NCI-H345 treated with DMSO at 0.1 percent for 48 hours (cell line): ENCODE measurements around the gene FHAD1.
A peak's percentile ranks its signal among the peaks of the same experiment; 100 is the strongest.
"Not testable (repeated sequence)": the region's sequence is repeated elsewhere in the genome, so short reads cannot be mapped to it uniquely, and the experiment has no call there.

Experiments used
- DNase-seq: peaks from one replicate; lab custom pipeline; 2025; ENCODE audit not compliant: unreplicated experiment; lab: John Stamatoyannopoulos, UW

The FHAD1 gene

GRCh38 chr1:15303935-15304334 lies 56.9 kb downstream of the FHAD1 start:
- no peak for DNase-seq

DNA sequence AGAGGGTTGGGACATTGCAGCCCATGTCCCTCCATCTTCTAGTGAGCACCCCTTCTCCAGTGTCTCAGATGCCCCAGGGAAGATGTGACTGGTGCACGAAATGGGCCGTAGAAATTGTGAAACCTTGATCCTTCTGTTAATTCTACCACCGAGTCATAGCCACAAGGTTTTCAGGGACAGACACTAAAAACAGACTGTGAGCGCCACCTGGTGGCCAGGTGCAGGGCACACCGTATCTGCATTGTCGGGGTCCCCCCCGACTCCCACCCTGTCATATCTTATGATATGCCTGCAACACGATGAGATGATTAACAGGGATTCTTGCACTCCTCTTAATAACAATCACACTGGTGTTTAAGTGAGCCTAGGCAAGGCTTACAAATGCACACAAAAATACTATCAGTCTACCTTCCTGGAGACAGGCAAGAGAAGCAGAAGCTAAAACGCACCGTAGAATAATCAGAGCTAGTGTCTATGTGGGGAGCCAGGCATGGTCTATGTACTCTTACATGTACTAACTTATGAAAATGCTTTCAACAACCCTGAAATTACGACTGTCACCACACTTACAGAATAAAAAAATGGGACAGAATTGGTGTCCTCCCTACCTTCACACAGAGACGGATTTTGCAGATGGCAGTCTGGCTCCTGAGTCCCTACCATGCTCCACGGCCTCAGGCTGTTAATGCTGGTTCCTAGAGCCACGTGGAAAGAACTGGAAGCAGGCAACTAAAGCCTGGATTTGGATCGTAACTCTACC lies 57.9 kb downstream of the FHAD1 start:
- peak; percentile 71 for DNase-seq

DNA sequence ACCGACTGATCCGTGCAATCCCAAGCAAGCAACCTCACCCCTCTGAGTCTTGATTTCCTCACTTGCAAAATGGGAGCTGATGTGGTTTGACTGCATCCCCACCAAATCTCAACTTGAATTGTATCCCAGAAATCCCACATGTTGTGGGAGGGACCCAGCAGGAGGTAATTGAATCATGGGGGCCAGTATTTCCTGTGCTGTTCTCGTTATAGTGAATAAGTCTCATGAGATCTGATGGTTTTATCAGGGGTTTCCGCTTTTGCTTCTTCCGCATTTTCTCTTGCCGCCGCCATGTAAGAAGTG lies 58.4 kb downstream of the FHAD1 start:
- DNase-seq = no peak

DNA sequence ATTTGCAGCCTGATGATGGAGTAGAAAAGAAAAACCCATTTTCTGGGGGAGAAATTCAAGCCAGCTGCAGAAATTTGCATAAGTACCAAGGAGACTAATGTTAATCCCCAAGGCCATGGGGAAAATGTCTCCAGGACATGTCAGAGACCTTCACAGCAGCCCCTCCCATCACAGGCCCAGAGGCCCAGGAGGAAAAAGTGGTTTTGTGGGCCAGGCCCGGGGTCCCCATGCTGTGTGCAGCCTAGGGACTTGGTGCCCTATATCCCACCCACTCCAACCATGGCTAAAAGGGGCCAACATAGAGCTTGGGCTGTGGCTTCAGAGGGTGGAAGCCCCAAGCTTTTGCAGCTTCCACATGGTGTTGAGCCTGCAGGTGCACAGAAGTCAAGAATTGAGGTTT lies 59.3 kb downstream of the FHAD1 start:
- DNase-seq = not testable (repeated sequence)

- no peak for DNase-seq
These were observed 61.1 kb downstream of the FHAD1 start for GRCh38 chr1:15308135-15308534.

DNA sequence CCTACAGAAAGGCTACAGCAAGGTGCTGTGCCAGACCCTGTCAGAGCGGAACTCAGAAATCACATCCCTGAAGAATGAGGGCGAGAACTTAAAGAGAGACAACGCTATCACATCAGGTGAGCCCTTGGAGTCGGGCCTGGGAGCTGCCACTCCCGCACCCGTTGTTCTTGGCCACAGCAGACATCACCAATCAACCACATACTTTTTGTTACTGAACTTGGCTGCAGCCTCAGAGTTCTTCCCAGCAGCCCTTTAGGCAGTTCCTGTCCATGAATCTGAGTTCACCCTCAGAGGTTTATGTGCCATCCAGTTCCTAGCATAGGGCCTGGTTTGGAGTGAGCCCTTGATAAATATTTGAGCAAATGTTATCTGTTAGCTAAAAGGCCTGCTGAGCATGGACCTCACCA lies 61.6 kb downstream of the FHAD1 start:
- no peak for DNase-seq

GRCh38 chr1:15309687-15310086 lies 62.7 kb downstream of the FHAD1 start:
- no peak for DNase-seq

- no peak for DNase-seq
These were observed 63.5 kb downstream of the FHAD1 start for GRCh38 chr1:15310544-15310943.

DNA sequence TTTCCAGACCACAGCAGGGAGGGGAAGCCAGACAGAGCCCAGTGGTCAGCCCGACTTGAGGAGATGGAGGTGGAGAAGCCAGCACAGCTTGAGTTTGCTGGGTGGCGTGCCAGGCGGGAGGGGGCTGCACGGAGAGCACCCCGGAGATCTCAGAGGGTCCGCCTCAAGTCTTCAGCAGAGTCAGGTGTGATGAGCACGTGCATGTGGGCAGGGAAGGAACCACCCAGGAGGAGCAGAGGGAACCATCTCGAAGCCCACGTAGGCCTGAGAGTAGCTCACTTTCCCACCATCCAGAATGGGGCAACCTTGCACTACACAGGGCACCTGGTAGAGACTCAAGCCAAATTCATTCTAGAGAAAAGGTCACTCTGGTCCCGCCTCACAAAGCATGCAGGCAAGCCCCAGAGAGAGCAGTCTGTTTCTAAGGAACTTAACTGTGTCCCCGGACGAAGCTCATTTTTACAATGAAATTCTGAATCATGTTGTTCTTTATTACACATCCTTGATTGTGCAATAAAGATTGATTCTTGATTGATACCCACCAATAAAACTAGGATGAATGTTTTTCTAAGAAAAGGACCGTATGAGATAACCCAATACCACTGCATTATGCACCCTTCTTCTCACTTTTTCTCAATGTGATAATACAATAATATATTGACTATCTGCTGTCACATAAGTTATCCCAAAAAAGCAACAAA lies 64.2 kb downstream of the FHAD1 start:
- no peak for DNase-seq

DNA sequence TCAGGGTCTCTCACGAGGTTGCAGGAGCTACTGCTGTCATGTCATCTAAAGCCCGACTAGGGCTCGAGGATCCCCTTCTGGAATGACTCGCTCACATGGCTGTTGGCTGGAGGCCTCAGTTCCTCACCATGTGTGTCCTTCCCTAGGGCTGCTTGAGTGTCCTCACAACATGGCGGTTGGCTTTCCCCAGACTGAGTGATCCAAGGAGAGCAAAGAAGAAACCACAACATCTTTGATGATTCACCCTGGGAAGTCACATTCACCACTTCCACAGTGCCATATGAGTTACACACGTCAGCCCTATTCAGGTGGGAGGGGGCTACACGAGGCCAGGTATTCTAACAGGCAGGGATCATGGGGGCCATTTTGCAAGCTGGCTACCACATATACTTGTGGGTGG lies 64.9 kb downstream of the FHAD1 start:
- DNase-seq = no peak

DNA sequence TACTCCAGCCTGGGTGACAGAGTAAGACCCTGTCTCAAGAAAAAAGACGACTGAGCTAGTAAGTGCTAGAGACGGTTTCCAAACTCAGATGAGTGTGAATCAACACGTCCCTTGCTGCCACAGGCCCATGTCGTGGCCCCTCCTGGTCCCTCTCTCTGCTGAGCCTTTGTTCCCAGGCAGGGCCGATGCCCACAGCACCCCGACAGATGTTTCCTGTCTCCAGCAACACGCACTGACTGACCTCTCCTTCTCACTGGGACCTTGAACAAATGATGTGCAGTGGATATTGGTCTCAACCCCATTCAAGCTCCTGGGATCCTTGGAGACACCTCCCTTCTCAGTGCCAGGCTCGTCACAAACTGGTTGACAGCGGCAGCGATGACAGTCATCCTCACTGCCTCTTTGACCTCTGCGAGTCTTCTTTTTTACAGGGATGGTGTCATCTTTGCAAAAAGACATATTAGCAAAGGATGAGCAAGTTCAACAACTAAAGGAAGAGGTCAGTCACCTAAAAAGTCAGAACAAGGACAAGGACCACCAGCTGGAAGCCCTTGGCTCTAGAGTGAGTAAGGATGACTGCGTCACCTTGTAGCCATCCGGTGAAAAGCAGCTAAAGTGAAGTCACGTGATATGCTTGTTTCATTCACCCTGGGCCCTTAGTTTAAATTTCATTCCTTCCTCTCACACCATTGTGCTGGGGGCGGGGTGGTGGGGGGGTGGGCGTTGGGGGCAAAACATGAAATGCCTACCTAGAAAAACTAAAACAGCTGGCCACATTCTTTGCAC lies 65.8 kb downstream of the FHAD1 start:
- no peak for DNase-seq

DNA sequence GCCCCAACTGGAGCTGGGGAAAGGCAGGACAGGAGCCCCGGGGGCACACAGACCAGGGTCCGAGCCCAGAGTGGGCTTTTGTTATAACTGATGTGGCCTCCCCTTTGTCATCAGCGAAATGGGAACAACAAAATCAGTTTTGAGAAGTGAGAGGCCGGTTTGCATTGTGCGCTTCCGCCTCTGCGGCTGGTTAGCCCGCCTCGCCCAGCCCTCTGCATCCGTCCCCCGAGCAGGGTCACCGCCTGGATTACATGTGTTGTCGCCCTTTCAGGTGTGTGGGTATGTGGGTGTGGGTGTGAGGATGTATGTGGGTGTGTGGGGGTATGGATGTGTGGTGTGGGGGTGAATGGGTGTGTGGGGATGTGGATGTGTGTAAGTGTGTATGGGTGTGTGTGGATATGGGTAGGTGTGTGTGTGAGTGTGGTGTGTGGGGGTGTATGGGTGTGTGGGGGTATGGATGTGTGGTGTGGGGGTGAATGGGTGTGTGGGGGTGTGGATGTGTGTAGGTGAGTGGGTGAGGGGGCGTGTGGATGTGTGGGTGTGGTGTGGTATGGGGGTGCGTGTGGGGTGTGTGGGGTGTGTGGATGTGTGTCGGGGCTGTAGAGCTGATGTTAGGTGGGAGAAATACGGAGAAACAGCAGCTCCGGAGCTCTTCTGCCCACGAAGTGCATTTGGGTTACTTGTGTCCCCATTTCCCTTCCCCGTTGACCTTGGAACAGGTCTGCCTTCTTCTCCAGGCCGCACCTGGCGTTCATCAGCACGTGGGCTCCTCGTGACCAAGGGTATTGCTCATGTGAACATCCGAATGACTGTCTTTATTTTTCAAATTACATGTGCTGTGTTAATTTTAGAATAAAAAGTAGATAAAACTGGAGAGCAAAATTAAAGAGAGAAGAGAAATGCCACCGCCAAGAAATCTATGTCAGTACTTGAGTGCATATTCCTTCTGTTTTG lies 67.6 kb downstream of the FHAD1 start:
- DNase-seq = no peak

GRCh38 chr1:15315815-15316214 lies 68.8 kb downstream of the FHAD1 start:
- DNase-seq = no peak

GRCh38 chr1:15316510-15316909 lies 69.5 kb downstream of the FHAD1 start:
- no peak for DNase-seq

DNA sequence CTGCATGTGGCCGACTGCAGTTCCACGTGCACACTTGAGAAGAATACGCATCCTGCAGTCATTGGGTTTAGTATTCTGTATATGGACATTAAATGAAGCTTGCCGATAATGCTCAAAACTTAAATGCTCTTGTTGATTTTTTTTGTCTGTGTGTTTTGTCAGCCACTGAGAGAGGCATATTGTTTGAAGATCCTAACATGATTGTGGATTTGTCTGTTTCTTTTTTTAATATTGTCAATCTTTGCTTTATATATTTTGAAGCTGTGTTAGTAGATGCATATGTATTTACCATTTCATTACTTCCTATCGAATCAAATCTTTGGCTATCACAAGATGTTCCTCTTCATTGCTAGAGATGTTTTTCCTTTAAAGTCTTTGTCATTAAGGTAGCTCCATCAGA lies 73.2 kb downstream of the FHAD1 start:
- no peak for DNase-seq

DNA sequence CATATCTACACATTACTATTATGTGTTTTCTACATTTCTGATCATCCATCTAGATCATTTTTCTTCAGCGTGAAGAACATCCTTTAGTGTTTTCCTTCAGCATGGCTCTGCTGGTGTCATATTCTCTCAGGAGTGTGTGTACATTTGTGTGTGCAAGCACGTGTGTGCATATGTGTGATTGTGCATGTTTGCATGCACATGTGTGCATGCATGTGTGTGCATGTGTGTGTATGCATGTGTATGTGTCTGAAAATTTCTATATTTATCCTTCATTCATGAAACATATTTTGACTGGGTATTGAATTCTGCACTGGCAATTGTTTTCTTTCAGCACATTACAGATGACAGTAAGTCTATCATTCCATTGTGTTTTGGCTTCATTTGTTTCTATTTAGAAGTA lies 74.6 kb downstream of the FHAD1 start:
- DNase-seq = no peak

- DNase-seq = no peak
These were observed 75.8 kb downstream of the FHAD1 start for GRCh38 chr1:15322648-15323350.

- DNase-seq = peak; percentile 77
These were observed 76.4 kb downstream of the FHAD1 start for GRCh38 chr1:15323351-15323988.

- no peak for DNase-seq
These were observed 77.2 kb downstream of the FHAD1 start for GRCh38 chr1:15323989-15324868.
